Right renal pelvis (tissue), 4 donors: ENCODE measurements around the gene UQCRC1. TPM values are rescaled to one million over a fixed set of nuclear protein-coding genes. Genes with fewer than 3 reads are reported as not detected.

Experiments used
- DNase-seq, 4 donors: peaks; one replicate each; pipeline ENCODE4 v3.0.0-alpha.2; 2013; ENCODE audit warnings: low read depth in 4 of 4, low spot score in 3 of 4, missing footprints in 1 of 4
- polyA plus RNA-seq, 4 donors: library from polyadenylated mRNA; unstranded; fragments of 120-200 nt; gene quantifications; one replicate each; pipeline ENCODE4 v1.2.1, GENCODE V29; 2013; ENCODE audit not compliant: insufficient read length in 4 of 4

Gene UQCRC1
- polyA plus RNA-seq, 4 donors: 262 to 323 (median 276) TPM

GRCh38 chr3:48634661-48635221, 25.3 kb upstream of the UQCRC1 start:
- DNase-seq: no peak

GRCh38 chr3:48633743-48634142, 24.3 kb upstream of the UQCRC1 start:
- no peak for DNase-seq

DNA sequence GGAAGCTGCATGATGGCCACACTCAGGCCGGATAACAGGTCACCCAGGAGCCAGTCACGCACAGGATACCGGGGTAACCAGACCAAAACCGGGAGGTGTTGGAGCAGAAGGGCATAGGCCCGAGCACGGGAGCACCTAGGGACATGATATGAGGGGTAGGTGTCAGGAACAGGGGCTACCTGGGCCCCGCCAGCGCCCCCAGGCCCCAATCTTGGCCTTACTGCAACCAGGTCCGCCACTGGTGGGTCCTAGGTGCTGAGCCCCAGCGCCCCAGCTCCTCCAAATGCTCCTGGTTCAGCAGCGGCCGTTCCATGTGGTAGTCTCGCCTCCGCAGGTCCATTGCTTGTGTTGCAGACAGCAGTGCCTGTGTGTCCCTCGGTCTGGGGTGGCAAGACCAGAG, 23.8 kb upstream of the UQCRC1 start:
- DNase-seq: no peak

DNA sequence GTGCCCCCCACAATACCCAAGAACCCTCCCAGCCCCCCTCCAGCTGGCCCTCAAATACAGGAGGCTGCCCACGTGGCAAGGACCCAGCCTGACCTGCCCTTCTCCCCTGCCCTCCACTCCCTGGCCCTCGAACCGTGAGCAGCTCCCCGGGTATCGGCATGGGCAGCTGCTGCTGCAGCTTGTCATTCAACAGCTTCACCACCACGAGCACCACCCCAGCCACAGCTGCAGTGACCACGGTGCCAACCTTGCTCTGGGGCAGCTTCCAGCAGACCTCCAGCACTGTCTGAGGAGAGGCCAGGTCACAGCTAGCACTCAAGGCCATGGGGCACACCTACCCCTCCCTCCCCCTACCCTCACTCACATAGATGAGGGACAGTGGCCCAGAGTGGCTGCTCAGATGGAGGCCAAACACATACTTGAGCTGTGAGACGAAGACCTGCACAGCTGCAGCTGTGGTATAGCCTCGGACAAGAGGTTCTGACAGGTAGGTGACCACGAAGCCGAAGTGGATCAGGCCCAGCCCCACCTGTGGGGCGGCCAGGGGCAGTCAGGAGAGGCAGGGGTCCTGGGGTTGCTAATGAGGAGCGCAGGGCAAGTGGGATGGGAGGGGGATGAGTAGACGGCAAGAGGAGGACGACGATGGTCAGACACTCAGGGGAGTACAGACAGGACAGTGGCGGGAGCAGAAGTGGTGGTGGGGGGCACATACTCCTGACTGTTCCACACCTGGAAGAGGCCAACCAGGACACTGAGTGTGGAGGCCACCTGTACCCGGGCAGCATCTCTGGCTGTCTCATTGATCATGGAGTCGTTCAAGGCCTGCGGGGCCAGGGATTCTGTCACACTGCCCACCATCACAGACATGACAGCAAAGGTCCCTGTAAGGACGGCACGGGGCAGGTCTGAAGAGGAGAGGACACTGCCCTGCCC, 22.3 kb upstream of the UQCRC1 start:
- DNase-seq: no peak

DNA sequence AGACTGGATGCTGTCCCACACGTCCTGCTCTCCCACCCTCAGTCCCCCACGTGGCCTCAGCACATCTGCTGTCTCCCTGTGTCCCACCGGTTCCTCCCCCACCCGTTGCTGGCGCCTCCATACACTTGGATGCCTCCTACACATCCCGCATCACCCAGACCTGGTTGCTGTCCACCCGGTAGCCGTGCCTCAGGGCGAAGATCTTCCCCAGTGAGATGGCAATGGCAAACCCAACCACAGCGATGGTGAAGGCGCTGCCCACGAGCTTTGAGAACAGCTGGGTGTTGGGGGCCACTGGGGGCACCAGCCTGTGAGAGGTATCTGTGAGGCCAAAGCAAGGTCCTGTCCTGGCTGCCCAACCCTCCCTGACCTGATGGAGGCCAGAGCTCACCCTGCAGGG, 21.4 kb upstream of the UQCRC1 start:
- no peak for DNase-seq

GRCh38 chr3:48630407-48630806, 21.0 kb upstream of the UQCRC1 start:
- no peak for DNase-seq

DNA sequence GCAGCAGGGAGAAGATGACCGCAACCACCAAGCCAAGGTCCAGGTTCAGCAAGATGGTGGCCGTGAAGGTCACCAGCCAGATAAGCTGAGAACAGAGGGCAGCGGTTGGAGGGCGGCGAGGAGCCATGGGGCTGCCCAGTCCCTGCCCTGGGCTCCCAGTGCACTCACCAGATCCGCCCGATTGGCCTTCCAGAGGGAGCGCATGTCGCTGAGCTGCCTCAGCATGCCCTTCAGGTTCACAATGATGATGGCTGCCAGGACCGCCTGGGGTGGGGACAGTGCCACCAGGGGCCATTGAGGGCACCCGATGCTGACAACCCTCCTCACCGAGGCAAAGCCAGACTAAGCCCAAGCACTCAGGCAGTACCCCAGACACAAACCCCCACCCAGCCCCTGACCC, 20.4 kb upstream of the UQCRC1 start:
- DNase-seq: no peak

DNA sequence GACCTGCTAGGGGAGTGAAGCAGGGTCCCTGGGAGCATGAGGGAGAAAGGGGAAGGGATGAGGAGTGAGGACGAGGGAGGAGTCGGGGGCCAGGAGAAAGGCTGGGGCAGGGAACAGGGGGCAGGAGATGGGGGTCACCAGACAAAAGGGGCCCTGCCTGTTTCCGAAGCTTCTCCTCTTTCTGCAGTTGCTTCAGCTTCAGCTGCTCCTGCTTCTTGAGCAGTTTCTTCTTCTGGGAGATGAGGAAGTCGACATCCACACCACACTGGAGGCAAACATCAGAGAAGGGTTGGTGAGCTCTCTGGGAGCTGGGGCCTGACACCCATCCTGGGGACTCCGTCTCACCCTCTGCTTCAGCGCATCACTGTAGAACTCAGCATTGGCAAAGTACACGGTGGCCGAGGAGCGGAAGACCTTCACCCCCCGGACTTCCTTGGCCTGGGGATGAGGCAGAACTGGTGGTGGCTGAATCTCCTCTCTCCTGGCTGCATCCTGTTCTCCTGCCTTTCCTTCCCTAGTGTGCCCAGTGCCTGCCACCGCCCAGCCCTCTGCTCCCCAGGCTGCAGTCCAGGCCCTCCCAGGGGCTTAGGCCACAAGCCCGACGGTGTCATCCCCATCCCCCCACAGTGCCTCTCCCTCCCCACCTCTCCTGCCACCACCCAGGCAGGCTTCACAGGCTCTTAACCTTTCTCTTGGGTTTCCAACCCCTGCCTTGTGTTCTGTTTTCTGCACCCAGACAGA, 19.0 kb upstream of the UQCRC1 start:
- DNase-seq: no peak

DNA sequence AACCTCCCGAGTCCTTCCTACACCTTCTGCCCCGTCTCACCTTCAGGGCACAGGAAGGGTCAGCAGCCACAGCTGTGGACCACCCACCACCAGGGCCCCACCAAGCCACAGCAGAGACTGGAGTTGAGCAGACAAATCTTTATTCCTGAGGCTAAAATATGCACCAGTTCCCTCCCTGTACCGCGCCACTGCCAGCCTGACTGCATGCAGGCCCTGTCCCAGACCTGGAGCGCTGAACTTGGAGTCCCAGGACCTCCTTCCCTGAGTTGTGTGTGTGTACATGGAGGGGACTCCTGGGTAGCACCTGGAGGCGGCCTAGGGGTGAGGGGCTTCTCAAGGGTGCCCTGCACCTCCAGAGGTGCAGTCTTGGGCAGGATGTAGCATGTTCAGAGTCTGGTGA, 16.2 kb upstream of the UQCRC1 start:
- DNase-seq: no peak

GRCh38 chr3:48624767-48625166, 15.3 kb upstream of the UQCRC1 start:
- no peak for DNase-seq

GRCh38 chr3:48623851-48624547, 14.6 kb upstream of the UQCRC1 start:
- DNase-seq: no peak

DNA sequence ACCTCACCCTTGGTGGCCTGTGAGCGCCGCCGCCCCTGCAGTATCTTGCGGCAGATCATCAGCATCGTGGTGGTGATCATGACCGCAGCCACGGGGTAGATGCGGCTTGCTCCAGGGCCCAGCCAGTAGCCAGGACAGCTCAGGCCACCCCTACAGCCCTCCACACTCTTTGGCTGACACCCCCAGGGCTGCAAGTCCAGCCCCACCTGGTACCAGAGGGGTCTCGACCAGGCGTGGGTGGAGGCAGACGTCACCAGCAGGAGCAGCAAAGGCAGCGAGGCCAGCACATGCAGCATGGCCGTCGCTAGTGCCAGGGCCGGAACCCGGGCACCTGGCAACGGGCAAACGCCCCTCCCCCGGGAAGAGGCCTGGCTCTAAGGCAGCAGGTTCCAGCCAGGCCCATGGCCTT, 12.0 kb upstream of the UQCRC1 start, which contains the start of gene TMEM89:
Gene TMEM89 (minus strand): TSS at position 309 of the 409 bp plus-strand sequence. CDS start 13 bp downstream, at position 296.
- DNase-seq: no peak

- DNase-seq: no peak
Observed at GRCh38 chr3:48619541-48620524, 10.4 kb upstream of the UQCRC1 start.

DNA sequence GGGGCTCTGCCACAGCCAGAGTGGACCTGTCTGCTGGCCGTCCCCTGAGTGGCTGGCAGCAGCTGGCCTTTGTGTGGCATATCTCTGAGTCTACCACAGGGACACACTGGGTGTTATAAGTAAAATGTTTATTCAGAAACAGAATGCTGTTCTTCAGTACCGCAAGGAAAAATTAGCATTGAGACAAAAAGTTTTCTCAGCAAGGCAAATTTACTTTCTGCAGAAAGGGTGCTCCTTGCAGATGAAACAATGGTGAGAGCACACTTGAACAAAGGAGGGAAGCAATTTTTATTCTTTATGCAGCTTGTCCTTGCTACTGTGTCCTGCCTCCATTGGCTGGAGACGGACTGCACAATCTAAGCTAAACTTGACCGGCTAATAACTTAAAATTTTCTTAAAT, 8.1 kb upstream of the UQCRC1 start:
- DNase-seq: no peak

DNA sequence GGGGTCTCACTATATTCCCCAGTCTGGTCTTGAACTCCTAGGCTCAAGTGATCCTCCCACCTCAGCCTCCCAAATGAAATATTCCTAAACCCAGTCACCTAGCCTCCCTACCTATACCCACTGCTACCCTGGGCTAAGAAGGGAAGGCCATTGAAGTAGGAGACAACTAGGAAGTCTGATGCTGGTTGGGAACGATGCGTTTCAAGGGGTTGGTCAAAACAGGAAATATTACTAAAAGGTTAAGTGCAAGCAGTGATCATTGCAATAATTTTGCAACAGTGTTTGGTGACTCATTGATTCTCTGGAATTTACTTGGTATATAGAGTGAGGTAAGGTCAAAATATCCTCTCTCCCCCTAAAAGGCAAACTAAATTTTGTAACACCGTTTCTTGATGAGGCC, 4.6 kb upstream of the UQCRC1 start:
- no peak for DNase-seq

DNA sequence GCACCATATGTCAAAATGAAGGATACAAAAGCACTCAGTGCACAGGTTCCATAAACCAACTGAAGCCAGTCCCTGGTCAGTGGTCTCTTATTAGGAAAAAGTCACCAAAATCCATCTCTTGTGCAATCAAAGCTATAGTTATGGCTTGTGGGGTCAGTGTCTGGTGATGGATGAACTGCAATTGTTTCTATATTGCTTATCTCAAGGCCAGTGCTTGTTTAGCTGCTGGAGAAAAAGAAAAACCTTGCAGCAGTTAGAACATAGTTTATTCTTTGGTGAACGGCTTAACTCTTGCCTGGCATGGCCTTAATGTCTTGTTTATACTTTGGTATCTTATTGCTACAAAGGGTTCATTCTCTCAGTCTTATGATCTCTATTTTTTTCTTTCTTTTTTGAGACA, 2.9 kb upstream of the UQCRC1 start:
- DNase-seq: no peak

DNA sequence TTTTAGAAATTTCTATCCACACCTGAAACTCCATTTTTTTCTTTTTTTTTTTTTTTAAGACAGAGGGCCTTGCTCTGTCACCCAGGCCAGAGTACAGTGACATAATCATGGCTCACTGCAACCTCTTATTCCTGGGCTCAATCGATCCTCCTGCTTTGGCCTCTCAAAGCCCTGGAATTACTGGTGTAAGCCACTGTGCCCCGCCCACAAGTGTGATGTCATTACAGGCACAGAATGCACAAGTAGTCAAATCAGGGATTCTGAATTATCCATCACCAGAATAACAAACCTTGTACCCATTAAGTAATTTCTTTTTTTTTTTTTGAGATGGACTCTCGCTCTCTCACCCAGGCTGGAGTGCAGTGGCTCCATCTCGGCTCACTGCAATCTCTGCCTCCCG, 1.9 kb downstream of the UQCRC1 start:
- DNase-seq: no peak

GRCh38 chr3:48601622-48601994, 7.8 kb downstream of the UQCRC1 start:
- DNase-seq: no peak

DNA sequence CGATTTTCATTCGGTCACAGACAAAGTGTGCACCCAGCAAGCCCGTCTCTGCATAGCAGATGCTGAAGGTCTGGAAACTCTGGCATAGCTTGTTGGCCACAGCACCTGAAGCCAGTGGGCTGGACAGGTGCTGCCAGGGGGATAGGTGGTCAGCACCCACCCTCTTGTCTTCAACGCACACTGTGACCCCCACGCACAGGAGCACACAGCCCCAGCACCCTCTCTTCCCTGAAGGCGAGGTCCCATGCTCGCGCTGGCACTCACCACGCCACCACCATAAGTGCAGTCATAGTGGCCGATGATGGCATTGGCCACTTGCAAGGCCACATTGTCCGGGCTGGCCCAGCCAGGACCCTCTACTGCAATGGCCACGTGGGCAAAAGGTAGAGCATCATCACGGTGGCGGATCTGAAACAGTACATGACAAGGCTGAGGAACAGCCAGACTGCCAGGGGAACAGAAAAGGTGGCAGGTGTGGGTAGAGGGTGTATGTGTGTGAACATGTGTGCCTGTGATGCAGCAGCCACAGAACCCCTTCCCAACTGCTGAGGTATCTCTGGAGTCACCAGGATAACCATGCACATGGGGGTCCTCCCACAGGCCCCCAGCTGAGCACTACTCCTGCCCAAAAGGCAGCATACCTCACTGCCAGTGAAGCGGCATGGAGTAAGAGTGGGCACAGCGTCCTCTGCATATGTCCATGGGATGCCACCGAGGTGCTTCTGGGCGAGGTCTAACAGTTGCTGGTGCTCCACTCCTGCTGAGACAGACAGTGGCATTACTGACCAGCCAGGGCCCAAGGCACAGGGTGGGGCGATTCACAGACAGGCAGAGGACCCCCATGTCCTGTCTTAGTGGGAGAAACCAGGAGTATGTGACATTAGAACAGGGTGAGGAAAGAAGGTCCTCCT, 8.5 kb downstream of the UQCRC1 start:
- DNase-seq: no peak
